GM06990 (cell line): ENCODE measurements around the gene NDUFA7.

Experiments
- DNase-seq: peaks from one replicate; pipeline ENCODE4 v3.0.0-alpha.2; 2011; ENCODE audit not compliant: insufficient read length; ENCODE audit errors: extremely low read depth
- H3K27me3 ChIP-seq: replicated peaks from 2 replicates; pipeline ENCODE4 v1.6.0; 2011; ENCODE audit warnings: low read length; ENCODE audit not compliant: control insufficient read depth, insufficient read depth
- H3K36me3 ChIP-seq: 2 replicates; pipeline ENCODE4 v1.5.1; 2011; ENCODE audit warnings: low read length; ENCODE audit not compliant: control insufficient read depth, insufficient read depth
- H3K4me3 ChIP-seq: replicated peaks from 2 replicates; pipeline ENCODE4 v1.5.1; 2011; ENCODE audit warnings: low read depth, mild to moderate bottlenecking, control low read depth, low read length
- TF ChIP-seq, protein P1 (sequence below): IDR thresholded peaks from 2 replicates; pipeline ENCODE4 v1.5.1; 2011; ENCODE audit warnings: low read length, control low read depth, mild to moderate bottlenecking, inconsistent platforms; ENCODE audit not compliant: insufficient read depth, poor library complexity, severe bottlenecking

The NDUFA7 gene

DNA sequence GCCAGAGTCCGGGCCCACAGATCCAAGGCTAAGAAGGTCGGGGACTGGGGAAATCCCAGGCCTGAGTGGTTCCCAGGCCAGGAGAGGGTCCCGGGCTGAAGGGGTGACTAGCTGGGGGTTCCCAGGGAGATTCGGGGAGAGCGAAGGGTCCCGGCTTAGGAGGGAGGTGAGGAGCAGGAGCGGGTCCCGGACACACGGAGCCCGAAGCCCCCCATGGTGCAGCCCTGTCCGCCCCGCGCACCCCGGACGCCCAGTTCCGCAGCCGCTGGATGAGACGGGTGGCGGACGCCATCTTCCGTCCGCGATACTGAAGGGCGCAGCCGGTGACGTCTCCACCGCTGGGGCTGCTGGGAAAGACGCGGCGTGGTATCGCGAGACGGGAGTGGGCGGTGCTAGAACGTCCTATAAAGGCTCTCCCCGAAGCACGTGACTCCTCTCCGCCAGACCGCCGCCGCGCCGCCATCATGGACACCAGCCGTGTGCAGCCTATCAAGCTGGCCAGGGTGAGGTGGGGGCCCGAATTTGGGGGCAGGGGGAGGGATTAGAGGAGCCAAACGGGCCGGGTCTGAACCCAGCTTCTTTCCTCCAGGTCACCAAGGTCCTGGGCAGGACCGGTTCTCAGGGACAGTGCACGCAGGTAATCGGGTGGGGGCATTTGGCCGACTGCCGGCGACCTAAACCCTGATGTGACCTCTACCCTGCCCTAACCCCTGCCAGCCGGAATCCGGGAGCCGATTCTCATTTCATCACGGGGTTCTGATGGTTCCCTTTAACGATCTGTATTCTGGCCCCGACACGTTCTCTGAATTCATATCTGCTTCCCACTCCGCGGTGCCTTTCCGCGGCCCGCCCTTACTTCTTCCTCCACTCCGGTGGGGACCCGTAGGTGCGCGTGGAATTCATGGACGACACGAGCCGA is at the start of gene NDUFA7, which contains the start of gene RPS28:
NDUFA7 (minus strand) TSS at position 309 of the 919 bp plus-strand sequence; CDS start at position 292, 17 bp downstream.
RPS28 (plus strand) TSS at position 430 of the 919 bp plus-strand sequence; CDS start at position 465, 35 bp downstream.
- no peaks in the 10 kb centered on the region for H3K27me3 ChIP-seq
- peak; percentile 96 for DNase-seq
- peaks cover 12% of the 10 kb centered on the region for H3K36me3 ChIP-seq
- peak within 1 kb of the TSS; percentile 94 for H3K4me3 ChIP-seq
- TF ChIP-seq, protein P1, sequence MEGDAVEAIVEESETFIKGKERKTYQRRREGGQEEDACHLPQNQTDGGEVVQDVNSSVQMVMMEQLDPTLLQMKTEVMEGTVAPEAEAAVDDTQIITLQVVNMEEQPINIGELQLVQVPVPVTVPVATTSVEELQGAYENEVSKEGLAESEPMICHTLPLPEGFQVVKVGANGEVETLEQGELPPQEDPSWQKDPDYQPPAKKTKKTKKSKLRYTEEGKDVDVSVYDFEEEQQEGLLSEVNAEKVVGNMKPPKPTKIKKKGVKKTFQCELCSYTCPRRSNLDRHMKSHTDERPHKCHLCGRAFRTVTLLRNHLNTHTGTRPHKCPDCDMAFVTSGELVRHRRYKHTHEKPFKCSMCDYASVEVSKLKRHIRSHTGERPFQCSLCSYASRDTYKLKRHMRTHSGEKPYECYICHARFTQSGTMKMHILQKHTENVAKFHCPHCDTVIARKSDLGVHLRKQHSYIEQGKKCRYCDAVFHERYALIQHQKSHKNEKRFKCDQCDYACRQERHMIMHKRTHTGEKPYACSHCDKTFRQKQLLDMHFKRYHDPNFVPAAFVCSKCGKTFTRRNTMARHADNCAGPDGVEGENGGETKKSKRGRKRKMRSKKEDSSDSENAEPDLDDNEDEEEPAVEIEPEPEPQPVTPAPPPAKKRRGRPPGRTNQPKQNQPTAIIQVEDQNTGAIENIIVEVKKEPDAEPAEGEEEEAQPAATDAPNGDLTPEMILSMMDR, result peak; percentile 33

DNA sequence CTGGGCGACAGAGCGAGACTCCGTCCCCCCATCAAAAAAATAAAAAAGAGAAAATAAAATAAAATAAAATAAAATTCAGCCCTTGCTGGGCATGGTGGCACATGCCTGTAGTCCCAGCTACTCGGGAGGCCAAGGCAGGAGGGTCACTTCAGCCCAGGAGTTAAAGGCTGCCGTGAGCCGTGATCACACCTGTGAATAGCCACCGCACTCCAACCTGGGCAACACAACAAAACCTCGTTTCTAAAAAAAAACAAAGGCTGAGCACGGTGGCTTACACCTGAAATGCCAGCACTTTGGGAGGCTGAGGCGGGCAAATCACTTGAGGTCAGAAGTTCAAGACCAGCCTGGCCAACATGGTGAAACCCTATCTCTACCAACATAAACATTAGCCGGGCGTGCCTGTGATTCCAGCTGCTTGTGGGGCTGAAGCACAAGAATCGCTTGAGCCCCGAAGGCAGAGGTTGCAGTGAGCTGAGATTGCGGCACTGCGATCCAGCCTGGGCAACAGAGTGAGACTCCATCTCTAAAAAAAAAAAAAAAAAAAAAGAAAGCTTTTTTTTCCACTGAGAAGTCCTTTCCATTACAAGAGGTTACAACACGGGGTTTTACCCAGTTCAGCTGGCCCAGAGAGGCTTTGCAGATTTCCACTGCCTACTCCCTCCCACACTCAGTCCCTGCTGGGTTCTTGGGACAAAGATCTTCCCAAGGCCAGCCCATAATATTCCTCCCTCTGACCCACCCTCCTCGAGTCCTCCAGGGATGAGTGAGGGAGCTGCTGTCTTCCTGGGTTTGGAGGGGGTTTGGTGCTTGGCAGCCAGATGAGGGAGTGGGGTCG is 49.2 kb upstream of the NDUFA7 start:
- H3K27me3 ChIP-seq, result no peaks in the 10 kb centered on the region; the same call in 1 of the 2 replicates
- H3K4me3 ChIP-seq, result no peak overlapping the region
- H3K36me3 ChIP-seq, result no peaks in the 10 kb centered on the region; the same call in 1 of the 2 replicates
- TF ChIP-seq, protein P1, result no peak
- no peak for DNase-seq

DNA sequence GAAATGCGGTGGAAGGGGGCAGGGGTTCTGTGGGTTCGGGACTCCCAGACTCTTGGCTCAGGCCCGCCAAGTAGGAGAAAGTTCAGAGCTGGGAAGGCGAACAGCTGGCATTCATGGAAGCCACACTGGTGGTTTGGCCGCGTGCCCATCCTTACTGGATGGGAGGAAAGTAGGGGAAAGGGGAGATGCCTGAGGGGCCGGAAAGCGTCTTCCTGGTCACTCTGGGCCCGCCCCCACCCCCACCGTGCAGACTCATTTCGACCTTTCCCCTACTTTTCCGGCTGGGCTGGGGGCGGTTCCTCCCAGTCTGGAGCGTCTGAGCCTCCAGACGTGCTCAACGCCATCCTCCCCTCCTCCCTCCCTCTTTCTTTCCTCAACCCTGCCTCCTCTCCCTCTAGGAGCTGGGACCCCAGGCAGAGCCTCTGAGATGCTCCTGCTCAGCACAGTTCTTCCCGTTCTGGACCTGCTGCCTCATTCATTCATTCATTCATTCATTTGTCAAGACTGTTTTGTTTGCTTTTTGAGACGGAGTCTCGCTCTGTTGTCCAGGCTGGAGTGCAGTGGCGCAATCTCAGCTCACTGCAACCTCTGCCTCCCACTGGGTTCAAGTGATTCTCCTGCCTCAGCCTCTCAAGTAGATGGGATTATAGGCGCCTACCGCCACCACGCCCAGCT is 46.3 kb upstream of the NDUFA7 start:
- H3K27me3 ChIP-seq, result no peaks in the 10 kb centered on the region; the same call in 1 of the 2 replicates
- TF ChIP-seq, protein P1, result no peak
- H3K36me3 ChIP-seq, result no peaks in the 10 kb centered on the region
- H3K4me3 ChIP-seq, result no peak overlapping the region
- DNase-seq, result no peak

DNA sequence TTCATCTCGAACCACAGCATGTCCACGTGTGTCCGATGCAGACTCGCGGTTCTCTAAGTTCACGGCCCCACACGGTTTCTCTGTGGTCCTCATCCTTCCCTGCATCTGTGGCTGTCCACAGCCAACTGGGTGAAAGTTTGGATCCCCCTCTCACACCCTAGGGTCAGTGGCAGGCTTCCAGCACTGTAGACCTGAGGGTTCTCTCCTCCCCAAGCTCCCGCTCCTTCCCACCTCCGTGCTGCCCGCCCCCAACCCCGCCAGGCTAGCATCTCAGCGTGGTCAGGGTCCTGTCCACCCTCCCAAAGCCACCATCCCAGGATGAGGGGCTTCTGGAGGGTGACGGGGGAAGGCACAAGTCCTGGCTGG is 45.8 kb upstream of the NDUFA7 start:
- DNase-seq, result no peak
- TF ChIP-seq, protein P1, result no peak
- Histone ChIP-seq H3K4me3 (no peak overlapping the region), H3K27me3 (no peaks in the 10 kb centered on the region; the same call in 1 of the 2 replicates), H3K36me3 (no peaks in the 10 kb centered on the region)

DNA sequence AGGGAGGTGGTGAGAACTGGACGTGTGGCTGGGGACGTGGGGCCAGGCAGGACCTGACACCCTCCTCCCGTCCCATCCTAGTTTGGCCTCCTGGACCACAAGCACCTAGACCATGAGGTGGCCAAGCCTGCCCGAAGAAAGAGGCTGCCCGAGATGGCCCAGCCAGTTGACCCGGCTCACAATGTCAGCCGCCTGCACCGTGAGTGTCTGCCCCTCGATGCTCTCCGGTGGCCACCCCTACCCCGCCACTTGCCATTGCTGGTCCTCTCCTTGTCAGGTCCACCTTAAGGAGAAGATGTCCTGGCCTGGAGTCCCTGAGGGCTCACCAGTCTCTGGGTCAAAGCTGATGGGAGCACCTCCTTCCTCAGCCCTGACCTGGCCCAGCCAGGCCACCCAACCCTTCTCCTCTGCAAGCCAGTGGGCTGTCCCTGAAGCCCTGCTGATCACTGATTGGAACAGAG is 45.0 kb upstream of the NDUFA7 start:
- DNase-seq, result no peak
- no peaks in the 10 kb centered on the region for H3K36me3 ChIP-seq
- TF ChIP-seq, protein P1, result no peak
- H3K27me3 ChIP-seq, result no peaks in the 10 kb centered on the region; the same call in 1 of the 2 replicates
- H3K4me3 ChIP-seq, result no peak overlapping the region
